ENCODE data around the gene CPB2.

DNA sequence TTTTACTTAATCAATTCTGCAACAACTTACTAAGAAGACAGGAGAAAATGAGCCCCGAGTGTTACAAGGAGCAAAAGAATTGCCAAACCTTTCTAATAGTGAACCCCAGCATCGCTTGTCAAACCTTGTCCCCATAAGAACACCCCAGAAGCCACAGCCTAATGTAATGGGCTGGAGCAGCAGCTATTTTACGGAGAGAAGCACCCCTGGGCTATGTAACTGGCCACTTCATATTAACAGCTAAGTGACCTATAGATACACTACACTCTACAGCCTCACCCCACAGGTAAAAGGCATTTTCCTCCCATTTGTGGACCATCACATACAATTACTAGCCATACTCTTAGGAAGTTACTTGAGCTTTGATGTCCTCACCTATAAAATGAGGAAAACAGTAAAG is 27.3 kb upstream of the CPB2 start:
- TF ChIP-seq, protein P1, sequence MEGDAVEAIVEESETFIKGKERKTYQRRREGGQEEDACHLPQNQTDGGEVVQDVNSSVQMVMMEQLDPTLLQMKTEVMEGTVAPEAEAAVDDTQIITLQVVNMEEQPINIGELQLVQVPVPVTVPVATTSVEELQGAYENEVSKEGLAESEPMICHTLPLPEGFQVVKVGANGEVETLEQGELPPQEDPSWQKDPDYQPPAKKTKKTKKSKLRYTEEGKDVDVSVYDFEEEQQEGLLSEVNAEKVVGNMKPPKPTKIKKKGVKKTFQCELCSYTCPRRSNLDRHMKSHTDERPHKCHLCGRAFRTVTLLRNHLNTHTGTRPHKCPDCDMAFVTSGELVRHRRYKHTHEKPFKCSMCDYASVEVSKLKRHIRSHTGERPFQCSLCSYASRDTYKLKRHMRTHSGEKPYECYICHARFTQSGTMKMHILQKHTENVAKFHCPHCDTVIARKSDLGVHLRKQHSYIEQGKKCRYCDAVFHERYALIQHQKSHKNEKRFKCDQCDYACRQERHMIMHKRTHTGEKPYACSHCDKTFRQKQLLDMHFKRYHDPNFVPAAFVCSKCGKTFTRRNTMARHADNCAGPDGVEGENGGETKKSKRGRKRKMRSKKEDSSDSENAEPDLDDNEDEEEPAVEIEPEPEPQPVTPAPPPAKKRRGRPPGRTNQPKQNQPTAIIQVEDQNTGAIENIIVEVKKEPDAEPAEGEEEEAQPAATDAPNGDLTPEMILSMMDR (IDR thresholded peaks at IDR 0.05): no peak
- TF ChIP-seq POLR2A (IDR thresholded peaks at IDR 0.05): no peak
